HG03439 (cell line): ENCODE data around the gene PPP1R14B.
"Not testable (repeated sequence)": the region's sequence is repeated elsewhere in the genome, so short reads cannot be mapped to it uniquely, and the experiment has no call there.

Experiments used
- ATAC-seq: cut with Tn5 transposase; IDR thresholded peaks from one replicate; pipeline ENCODE4 v1.9.1; 2021; ENCODE audit warnings: mild to moderate bottlenecking, moderate library complexity; ENCODE audit not compliant: unreplicated experiment

Gene PPP1R14B

GRCh38 chr11:64247729-64248531 is 1.2 kb upstream of the PPP1R14B start:
- ATAC-seq = no peak

GRCh38 chr11:64246621-64246870 is 197 bp downstream of the PPP1R14B start:
- not testable (repeated sequence) for ATAC-seq

- no peak for ATAC-seq
Observed at GRCh38 chr11:64245797-64246620, 734 bp downstream of the PPP1R14B start.

- no peak for ATAC-seq
Observed at GRCh38 chr11:64245401-64245796, 1.3 kb downstream of the PPP1R14B start.

- no peak for ATAC-seq
Observed at GRCh38 chr11:64244966-64245365, 1.8 kb downstream of the PPP1R14B start.

- no peak for ATAC-seq
Observed at GRCh38 chr11:64244107-64244506, 2.6 kb downstream of the PPP1R14B start.

- ATAC-seq = no peak
Observed at GRCh38 chr11:64243236-64243854, 3.4 kb downstream of the PPP1R14B start.

GRCh38 chr11:64241491-64242374 is 5.0 kb downstream of the PPP1R14B start:
- ATAC-seq = peak; percentile 13

GRCh38 chr11:64241241-64241490 is 5.6 kb downstream of the PPP1R14B start:
- peak; percentile 56 for ATAC-seq

GRCh38 chr11:64240435-64241240 is 6.1 kb downstream of the PPP1R14B start, which contains the start of gene FKBP2:
FKBP2 (plus strand) TSS chr11:64241095; CDS start chr11:64242388, 1,293 bp downstream.
- ATAC-seq = peak; percentile 55

- ATAC-seq = no peak
Observed at GRCh38 chr11:64239662-64240434, 6.9 kb downstream of the PPP1R14B start.

GRCh38 chr11:64238999-64239398 is 7.7 kb downstream of the PPP1R14B start:
- ATAC-seq = no peak

GRCh38 chr11:64238076-64238475 is 8.7 kb downstream of the PPP1R14B start:
- ATAC-seq = no peak

GRCh38 chr11:64237484-64237951 is 9.2 kb downstream of the PPP1R14B start:
- ATAC-seq = no peak

GRCh38 chr11:64235437-64236161 is 11.1 kb downstream of the PPP1R14B start:
- ATAC-seq = no peak

- ATAC-seq = peak; percentile 18
Observed at GRCh38 chr11:64234647-64235379, 11.9 kb downstream of the PPP1R14B start.

- peak; percentile 29 for ATAC-seq
Observed at GRCh38 chr11:64233913-64234586, 12.7 kb downstream of the PPP1R14B start, which contains the start of gene VEGFB. VEGFB (plus strand) TSS chr11:64234584; CDS start chr11:64234834, 250 bp downstream.
